GM21723 (cell line): ENCODE data around the gene PIAS3.
A peak's percentile ranks its signal among the peaks of the same experiment; 100 is the strongest.
"Not testable (repeated sequence)": the region's sequence is repeated elsewhere in the genome, so short reads cannot be mapped to it uniquely, and the experiment has no call there.

Experiments used
- ATAC-seq: cut with Tn5 transposase; IDR thresholded peaks from one replicate; pipeline ENCODE4 v1.9.1; 2021; ENCODE audit warnings: mild to moderate bottlenecking, moderate library complexity; ENCODE audit not compliant: unreplicated experiment

Gene PIAS3

DNA sequence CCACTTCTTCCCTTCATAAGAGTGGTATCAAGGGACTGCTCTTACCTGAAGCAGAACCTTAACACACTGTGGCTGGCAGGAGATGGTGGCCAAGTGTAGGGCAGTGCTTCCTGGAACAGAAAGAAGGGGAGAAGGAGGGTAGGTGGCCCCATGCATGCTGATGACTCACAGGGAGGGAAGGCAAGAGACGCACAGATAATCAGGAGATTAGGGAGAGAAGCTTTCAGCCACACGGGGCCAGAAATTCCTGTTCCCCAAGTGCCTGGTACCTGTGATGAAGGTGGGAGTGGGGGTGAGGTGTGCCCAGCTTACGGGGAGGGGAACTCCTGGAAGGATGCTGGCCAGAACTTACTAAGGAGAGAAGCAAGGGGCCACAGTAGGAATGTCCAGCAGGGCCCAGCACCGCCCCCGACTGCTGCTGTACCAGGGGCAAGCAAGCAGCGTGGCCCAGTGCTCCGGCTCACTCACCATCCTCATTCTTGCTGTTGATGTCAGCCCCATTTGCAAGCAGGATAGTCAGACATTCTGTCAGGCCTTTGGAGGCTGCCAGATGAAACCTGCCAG is 19.1 kb upstream of the PIAS3 start:
- no peak for ATAC-seq

DNA sequence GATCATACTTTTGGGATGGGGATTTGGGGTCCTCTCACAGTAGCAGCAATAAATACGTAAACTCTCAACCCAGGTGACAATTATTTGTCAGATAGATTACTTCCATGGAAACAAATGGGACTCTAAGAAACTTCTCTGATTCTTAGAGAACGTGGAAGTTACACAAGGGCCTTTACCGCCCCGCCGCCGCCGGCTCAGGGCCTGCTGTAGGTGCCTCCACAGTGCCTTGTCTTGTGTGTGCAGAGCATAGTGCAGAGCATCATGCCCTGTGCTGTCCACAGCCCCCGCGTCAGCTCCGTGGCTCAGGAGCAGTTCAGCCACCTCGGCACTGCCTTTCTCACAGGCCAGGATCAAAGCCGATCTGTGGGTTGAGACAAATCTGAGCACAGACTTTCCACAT is 15.8 kb upstream of the PIAS3 start:
- ATAC-seq = no peak

DNA sequence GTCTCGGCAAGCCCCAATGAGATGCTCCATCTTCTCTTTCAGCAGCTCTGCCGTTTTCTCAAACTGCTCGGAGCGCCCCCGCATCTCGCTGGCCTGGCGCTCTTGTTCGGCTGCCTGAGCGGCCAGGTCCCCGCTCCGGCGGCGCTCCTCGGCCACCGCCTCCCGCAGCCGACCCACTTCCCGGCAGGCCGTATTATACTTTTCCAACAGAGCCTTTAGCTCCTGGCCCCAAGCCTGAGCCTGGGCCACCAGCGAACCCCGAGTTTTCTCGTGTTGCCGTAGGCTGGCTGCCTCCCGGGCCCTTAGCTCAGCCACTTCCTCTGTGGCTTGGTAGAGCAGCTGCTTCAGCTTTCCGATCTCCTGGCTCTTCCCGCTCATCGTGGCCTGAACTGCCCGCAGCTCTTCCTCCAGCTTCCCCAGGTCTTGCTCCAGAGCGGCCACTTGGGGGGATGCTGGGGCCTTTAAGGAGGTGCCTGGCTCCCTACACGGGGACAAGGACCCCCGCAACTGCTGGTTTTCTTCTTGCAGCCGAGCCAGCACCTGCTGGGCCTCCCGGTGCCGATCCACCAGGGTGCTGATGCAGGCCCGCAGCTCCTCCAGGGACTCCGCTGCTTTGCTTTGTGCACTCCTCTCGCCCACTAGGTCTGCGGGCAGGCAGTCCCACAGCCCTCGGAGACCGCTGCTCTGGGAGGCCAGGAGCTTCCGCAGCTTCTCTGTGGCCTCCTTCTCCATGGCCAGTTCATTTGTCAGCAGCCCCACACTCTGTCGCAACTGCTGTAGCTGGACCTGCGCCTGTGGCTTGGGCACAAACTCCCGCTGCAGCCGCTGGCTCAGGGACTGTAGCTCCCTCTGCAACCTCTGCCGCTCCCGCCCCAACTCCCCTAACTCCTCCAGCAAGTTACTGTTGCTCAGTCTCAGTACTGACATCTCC is 13.4 kb upstream of the PIAS3 start:
- no peak for ATAC-seq

DNA sequence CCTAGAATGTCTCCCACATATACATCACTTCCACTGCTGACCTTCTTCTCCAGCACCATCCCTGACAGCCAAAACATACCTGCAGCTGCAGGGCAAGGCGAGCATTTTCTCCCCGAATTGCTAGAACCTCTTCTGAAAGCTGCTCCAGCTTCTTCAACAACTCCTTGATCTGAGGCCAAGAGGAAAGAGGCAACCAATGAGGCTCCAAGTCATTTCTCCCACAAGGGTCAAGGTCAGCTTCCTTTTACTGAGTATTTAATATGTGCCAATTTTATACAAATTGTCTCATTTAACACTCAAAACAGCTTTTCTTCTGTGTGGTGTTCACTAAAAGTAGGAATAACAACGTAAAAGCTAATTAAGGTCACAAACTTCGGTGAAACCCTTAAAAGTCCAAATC is 9.4 kb upstream of the PIAS3 start:
- ATAC-seq = no peak

DNA sequence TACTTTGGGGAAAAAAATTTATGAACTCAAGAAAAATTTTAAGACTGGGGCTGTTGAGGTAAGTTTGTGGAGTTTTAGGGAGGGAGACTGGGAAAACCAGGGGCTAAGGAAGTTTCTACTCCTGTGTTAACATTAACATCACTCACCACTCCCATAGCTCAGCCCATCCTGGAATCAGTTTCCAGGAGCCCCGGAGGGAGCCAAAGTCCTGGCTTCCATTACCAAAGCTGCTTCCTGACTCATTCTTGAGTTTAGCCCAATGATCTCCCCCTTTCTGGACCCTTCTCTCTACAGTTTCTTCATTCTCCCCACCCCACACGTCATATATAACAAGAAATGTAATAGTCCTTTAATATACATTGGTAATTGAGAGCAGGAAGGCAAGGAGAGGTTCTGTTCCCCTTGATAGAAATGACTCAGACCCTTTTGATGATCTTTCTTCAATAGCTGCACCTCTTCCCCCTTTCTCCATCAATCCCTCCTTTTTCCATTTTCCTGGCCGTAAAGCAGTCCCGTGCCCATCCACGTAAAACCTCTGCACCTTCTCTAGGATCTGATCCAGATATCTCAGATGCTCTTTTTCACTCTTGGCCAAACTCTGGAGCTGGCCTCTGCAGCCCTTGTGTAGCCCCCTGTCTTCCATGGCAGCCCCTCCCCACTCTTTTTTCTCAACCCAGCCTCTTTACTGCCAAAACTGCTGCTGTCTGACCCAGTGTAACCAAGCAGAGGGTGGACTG is 4.6 kb upstream of the PIAS3 start:
- ATAC-seq = no peak

DNA sequence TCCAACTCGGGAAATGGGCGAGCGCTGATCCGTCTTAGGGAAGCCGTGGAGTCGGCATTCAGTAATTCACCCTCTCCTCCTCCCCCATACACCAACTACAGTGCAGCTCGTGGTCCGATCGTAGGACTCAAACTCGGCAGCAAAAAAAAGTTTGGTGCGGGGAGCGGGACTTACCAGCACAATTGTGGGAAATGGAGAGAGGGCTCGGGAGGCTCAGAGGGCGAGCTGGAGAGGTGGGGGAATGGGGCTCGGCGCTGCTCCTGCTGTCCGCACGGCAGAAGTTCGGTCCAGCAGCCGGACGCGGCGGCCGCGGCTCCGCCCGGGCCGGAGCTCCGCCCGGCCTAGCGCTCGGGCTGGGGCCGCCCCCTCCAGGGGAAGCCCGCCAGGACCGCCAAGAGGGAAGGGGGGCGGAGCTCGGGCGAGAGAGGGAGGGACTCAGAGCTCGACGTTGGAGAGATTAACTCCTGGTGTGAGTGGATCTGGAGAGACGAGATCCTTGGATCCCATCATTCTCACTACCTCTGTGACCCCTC is 676 bp upstream of the PIAS3 start:
- peak; percentile 75 for ATAC-seq

DNA sequence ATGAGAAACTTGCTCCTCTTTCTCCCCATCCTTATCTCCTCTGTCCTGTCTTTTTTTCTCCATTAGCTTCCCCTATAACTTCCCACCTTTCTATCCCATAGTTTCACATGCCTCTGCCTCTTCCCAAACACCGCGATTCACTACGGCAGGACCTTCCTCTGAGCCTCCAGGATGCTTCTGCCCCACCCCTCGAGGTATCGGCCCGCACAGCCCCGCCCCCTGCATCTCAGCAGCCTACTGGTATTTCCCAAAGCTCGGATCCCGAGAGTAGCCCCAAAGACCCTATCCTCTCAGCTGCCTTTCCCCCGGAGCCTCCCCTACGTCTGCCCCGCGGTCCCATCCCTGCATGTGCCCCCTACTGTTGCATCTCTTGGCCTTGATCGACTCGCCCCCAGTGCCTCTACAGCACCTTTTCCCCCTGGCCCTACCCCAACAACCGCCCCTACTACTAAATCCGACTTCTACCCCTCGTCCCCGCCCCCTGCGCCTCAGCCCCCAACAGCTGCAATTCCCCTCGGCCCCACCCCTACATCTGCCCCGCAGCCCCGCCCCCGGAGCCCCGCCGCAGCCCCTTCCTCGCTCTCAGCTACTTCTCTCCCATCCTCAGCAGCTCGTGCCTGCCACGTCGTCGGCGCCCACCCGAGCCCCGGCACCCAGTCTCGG is 512 bp downstream of the PIAS3 start:
- peak; percentile 7 for ATAC-seq

DNA sequence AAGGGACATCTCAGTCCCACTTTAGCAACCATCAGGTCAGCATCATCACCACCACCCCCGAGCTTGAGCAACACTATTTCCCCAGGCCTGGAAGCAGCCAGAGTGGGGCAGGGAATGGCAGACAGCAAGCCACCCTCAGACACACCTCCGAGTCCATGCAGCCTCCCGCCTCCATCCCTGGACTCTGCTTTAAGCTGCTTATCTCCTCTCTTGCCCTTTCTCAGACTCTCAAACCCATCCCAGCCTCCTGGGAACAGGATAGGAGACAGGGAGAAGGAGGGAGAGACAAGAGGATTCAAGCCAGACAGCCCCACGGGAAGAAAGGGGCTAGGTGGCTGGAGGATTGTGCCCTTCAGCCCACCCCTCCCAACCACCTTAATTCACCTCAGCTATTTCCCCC is 1.7 kb downstream of the PIAS3 start:
- no peak for ATAC-seq

DNA sequence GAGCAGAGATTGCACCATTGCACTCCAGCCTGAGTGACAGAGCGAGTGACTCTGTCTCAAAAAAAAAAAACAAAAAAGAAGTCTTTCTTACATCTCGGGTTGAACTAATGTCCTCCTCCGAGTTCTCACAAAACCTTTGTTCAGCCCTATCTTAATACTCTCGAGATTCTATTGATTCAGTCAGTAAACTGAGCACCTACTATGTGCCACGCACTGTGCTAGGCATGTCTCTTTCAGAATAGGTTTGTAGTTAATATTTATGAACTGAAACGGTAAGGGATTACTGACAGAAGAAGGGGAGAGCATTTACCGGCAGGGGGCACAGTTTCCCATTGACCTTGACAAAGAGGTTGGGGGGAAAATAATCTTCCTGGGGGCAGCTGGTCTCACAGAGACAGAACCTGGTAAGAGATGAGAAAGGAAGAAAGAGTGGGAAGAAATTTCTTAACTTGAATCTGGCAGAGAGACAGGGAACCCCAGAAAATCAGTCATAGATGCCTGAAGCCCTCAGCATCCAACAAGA is 3.4 kb downstream of the PIAS3 start:
- no peak for ATAC-seq

DNA sequence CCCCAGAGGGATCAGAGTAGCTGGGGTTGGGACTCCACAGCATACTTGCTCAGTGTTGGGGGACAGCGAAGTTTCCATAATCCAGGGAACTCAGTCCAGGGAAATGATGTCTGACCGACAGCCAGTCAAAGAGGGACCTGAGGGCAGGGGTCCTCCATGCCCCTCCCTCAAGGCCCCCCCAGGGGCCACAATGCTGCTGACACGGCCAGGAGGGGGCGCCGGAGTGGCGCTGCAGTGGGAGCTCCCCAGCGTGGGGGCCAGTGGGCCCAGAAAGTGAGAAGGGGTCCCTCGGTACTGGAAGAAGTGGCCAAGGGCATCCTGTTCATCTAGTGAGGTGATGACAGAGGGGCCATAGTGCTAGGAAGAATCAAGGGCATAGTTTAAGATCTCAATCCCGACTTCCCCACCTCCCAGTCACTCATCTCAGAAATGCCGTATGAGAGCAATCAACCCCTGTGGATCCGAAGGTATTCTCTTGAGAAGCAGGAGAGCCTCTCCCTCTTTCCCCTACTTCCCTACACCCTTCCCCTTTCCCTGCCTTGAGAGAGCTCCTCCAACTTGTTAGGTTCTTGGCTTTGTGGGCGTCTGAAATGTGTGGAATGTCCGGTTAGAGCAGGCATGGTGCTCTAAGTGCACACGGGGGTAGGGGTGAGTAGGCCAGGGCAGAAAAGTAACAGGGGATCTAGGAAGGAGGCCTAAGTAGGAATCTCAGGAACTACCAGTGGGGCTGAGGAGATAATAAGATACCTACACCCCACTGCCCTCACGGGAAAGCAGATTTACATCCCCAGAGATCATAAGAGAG is 9.3 kb downstream of the PIAS3 start:
- no peak for ATAC-seq

DNA sequence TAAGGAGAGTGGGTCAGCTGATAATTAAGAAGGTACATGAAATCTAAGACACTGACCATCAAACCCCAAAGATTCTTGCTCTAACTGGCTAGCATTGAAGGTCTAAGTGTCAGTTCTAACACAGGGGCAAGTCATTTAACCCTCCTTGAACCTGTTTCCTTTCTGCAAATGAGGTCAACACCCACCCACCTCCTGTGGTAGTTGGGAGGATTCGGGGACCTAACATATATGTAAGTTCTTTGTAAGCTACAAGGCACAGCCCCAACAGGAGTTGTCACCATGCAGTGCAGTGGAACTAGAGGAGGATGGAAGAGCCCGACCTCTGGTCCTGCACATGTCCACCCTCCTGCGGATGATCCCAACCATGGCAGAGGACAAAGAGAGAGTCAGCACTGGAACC is 11.1 kb downstream of the PIAS3 start:
- no peak for ATAC-seq

DNA sequence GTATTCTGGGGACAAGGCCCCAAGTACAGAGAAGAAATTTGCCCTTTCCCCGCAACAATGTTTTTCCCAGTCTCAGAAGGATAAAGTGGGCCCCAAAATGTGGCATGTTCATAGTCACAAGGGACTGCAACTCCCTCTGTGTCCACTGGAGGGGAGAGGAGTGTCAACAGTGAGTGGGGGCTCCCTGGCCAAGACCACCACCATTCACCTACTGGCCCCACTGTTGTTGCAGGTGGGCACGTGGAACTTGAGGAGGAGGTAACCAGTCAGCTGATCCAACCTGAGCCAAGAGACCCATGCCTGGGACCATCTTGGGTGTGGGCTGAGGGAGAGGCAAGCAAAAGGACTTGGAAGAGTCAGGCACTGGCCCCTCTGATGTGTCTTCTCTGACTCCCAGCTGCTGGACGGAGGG is 12.7 kb downstream of the PIAS3 start:
- ATAC-seq = peak; percentile 36

DNA sequence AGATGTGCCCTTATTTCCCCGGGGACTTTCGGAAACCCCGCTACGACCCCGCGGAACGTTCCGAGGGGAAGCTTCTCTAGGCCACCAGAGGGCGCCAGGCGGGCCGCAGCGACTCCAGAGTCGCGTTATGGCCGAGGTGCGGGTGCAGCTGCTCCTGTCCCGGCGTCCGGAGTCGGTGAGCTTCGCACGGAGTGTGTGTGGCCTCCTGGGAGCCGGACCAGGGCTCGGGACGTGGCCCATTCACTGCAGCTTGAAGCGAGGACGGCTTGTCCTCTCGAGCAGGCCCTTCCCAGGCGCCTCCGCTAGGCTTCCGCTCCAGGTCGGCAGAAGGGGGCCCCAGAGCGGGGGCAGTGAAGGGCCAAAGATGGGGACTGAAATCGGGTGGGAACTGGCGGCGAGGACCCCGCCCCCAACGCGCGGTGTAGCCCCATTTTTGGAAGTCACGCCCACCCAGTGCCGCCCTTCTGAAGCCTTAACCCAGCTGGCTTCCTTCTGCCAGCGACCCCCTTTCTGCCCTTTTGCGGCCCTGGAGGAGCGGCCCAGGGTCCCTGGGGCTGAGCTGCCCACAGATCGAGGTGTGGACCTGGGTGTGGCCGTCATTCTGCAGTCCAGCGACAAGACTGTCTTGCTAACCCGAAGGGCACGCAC is 13.2 kb downstream of the PIAS3 start, which contains the start of gene NUDT17:
TSS of gene NUDT17 (plus strand) at position 117 of the 648 bp plus-strand sequence. CDS start at position 128, 11 bp downstream.
- peak; percentile 69 for ATAC-seq

DNA sequence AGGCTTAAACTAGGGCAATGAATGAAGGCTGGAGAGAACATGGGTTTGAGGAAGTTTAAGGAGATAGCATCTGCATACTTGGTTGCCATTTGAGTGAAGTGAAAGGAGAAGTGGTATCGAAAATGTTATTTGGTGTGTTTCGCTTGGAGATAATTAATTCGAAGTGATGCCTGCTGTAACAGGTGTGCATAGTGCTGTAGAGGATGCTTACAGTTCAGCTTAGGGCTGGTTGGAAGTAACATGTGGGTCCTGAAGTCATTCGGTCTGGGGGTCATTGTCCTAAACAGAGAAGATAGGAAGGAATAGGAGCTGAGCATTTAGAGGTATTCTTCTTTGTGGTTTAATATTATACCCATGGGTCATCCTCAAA is 13.8 kb downstream of the PIAS3 start:
- ATAC-seq = peak; percentile 70

DNA sequence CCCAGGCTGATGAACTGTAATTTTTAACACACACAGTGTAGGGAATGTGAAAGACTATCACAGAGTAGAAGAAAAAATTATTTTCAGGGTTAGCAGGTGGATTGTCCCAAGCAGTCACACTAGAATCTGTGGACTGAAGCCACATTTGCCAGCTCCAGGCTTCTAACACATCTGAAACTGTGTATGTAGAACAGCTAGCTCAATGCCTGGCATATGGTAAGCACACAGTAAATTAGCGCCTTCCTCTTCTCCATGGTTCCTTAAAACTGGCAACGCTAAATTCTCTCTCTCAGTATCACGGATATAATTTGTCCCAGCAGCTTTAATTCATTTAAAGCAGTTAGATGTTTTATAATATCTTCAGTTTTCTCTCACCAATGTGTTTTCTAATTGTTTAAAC is 15.8 kb downstream of the PIAS3 start:
- no peak for ATAC-seq

DNA sequence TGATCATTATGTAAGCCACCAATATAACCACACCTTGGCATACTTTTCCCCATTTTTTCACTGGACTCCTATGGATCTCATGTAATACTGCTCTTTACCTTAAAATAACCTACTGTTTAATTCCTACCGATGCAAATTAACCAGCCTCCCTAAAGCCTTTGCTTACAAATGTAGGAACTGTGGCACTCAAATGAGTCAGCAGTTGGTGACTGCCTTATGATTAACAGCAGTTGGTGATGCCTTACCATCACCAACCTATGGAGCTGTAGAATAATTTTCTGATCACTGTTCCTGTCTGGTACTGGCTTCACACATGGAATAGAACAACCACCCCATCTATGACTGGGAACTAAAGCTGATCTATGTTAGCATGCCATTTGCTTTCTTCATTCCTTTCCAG is 21.2 kb downstream of the PIAS3 start:
- no peak for ATAC-seq

DNA sequence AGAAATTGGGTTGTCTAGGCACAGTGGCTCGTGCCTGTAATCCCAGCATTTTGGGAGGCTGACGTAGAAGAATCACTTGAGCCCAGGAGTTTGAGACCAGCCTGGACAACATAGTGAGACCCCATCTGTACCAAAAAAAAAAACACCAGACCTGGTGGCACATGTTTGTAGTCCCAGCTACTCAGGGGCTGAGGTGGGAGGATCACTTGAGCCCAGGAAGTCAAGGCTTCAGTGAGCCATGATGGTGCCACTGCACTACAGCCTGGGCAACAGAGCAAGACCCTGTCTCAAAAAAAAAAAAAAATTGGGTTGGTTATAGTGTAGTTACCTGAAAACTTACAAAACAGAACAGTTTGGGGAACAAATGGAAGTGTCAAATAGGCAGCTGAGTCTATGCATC is 28.1 kb downstream of the PIAS3 start:
- ATAC-seq = not testable (repeated sequence)

DNA sequence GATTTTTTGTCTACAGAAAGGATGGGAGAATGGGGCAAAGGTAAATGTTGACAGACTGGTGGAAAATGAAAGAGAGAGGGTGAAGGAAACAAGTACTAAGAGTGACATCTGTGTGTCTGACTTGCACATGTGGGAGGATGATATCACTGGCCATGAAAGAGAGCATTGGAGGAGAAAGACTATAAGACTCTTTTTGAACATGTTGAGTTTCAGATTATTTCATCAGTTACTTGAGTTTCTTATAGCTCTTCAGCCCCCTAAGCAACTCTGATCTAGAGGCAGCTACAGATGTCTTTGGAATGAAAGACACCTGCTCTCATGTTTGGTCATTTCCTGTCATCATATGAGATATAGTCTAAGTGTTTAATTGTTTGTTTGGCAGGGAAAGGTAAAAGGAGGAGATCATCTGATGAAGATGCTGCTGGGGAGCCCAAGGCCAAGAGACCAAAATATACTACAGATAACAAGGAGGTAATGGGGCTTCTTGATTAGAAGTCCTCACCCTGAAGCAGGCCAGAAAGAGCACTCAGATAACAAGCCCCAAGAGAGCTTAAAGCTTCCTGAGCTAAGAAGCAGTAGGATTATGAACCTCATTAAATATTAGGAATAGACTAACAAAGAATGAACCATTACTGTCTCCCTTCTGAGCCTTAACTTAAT is 30.4 kb downstream of the PIAS3 start:
- no peak for ATAC-seq

DNA sequence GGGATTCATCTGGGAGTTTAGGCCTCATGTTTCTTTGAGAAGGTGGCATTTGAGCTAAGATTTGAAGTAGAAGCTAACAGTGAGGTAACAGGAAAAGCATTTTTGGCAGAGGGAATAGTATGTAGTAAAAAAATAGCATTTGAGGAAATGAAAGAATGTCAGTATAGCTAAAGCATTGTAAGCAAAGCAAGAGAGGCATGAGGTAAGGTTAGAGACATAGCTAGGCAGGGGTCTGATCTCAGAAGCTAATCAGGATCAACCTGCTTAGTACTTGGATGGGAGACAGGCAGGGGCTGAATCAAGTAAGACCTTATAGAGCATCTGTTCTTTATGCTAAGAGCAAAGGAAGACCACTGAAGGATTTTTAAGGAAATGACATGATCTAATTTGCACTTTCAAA is 30.9 kb downstream of the PIAS3 start:
- ATAC-seq = no peak
